Panc1 (cell line): Measurements from ENCODE around the gene PER2. TPM values are rescaled to one million over a fixed set of nuclear protein-coding genes. Genes with fewer than 3 reads are reported as not detected.

Source experiments
- ATAC-seq: fragments of 200-7000 bp; cut with Tn5 transposase; 2 replicates; pipeline ENCODE4 v1.9.1; 2020; ENCODE audit warnings: mild to moderate bottlenecking, moderate library complexity
- BruUV-seq: library from RNA; stranded (reverse); fragments of 400-500 nt; replicated peaks from 2 replicates; lab custom pipeline; 2021; lab: Mats Ljungman, UMichigan
- CTCF ChIA-PET: fragments of 300-600 bp; sonication (Branson Sonifier 250); formaldehyde crosslinking; loops from one replicate; lab custom pipeline; 2022; ENCODE audit warnings: antibody characterized with exemption; lab: Charles Lee
- POLR2A ChIA-PET: fragments of 300-600 bp; sonication (Branson Sonifier 250); formaldehyde crosslinking; loops from one replicate; lab custom pipeline; 2022; ENCODE audit warnings: antibody characterized with exemption; lab: Charles Lee
- DNase-seq: peaks from one replicate; pipeline ENCODE4 v3.0.0-alpha.2; 2010; ENCODE audit warnings: low read depth, low spot score
- H3K27ac ChIP-seq: 2 replicates; pipeline ENCODE4 v1.5.1; 2011; ENCODE audit warnings: mild to moderate bottlenecking, low read length, inconsistent platforms
- H3K27me3 ChIP-seq: fragments of 200-500 bp; sonication (Bioruptor generic); 2 replicates; pipeline ENCODE4 v1.6.0; 2014; ENCODE audit warnings: low read length, inconsistent platforms; ENCODE audit not compliant: control insufficient read depth, insufficient read depth
- H3K36me3 ChIP-seq: fragments of 200-500 bp; sonication (Bioruptor generic); 2 replicates; pipeline ENCODE4 v1.5.1; 2014; ENCODE audit warnings: inconsistent platforms, mild to moderate bottlenecking, low read length, moderate library complexity; ENCODE audit not compliant: control insufficient read depth, insufficient read depth
- H3K4me1 ChIP-seq: 2 replicates; pipeline ENCODE4 v1.5.1; 2011; ENCODE audit warnings: inconsistent platforms, mild to moderate bottlenecking, low read length, moderate library complexity; ENCODE audit not compliant: control insufficient read depth, insufficient read depth
- H3K4me3 ChIP-seq, 2 experiments: 2 replicates each; pipeline ENCODE4 v1.5.1; 2011 to 2012; ENCODE audit warnings: low read depth in 2 of 2, low read length in 2 of 2, mild to moderate bottlenecking in 2 of 2, inconsistent platforms in 1 of 2, moderate library complexity in 1 of 2
- H3K9me3 ChIP-seq: fragments of 200-500 bp; sonication (Bioruptor generic); 2 replicates; pipeline ENCODE4 v1.5.1; 2014; ENCODE audit warnings: low read depth, mild to moderate bottlenecking, inconsistent platforms, low read length, moderate library complexity; ENCODE audit not compliant: control insufficient read depth, insufficient read depth
- POLR2AphosphoS5 ChIP-seq: IDR thresholded peaks from 2 replicates; pipeline ENCODE4 v1.6.1; 2012; ENCODE audit warnings: mild to moderate bottlenecking, low read depth, low read length, moderate library complexity
- REST ChIP-seq, 2 experiments: IDR thresholded peaks; 2 replicates each; pipeline ENCODE4 v1.6.1; 2011 to 2012; ENCODE audit warnings: low read depth in 2 of 2, control low read depth in 1 of 2, low read length in 1 of 2, mild to moderate bottlenecking in 1 of 2, moderate library complexity in 1 of 2; ENCODE audit not compliant: insufficient read depth in 1 of 2
- SIN3A ChIP-seq: IDR thresholded peaks from 2 replicates; pipeline ENCODE4 v1.6.1; 2012; ENCODE audit warnings: low read depth, mild to moderate bottlenecking, low read length, moderate library complexity, borderline replicate concordance; ENCODE audit not compliant: insufficient read depth
- TCF7L2 ChIP-seq: IDR thresholded peaks from 2 replicates; pipeline ENCODE4 v1.6.1; 2011; ENCODE audit warnings: mild to moderate bottlenecking, low read depth, low read length, inconsistent platforms
- in situ Hi-C: cut with HindIII; loops from 2 replicates; pipeline ENCODE4 v1.10.0; 2016; ENCODE audit warnings: low sequenced_read_pairs, low pct_unique_long_range_greater_than_20kb
- intact Hi-C: fragments of 100-400 bp; cut with micrococcal nuclease; formaldehyde crosslinking; loops from one replicate; pipeline ENCODE4 v1.10.0; 2022; ENCODE audit not compliant: unreplicated experiment
- total RNA-seq: library from RNA; stranded (reverse); gene quantifications from one replicate; pipeline ENCODE4 v1.2.1, GENCODE V29; 2021; ENCODE audit not compliant: unreplicated experiment
- TF ChIP-seq, protein P1 (sequence below): fragments of 450-650 bp; IDR thresholded peaks from 2 replicates; pipeline ENCODE4 v1.5.1; 2017; ENCODE audit warnings: mild to moderate bottlenecking

Gene PER2
- total RNA-seq, 1 experiment from 2014 or later: 9.9 TPM

DNA sequence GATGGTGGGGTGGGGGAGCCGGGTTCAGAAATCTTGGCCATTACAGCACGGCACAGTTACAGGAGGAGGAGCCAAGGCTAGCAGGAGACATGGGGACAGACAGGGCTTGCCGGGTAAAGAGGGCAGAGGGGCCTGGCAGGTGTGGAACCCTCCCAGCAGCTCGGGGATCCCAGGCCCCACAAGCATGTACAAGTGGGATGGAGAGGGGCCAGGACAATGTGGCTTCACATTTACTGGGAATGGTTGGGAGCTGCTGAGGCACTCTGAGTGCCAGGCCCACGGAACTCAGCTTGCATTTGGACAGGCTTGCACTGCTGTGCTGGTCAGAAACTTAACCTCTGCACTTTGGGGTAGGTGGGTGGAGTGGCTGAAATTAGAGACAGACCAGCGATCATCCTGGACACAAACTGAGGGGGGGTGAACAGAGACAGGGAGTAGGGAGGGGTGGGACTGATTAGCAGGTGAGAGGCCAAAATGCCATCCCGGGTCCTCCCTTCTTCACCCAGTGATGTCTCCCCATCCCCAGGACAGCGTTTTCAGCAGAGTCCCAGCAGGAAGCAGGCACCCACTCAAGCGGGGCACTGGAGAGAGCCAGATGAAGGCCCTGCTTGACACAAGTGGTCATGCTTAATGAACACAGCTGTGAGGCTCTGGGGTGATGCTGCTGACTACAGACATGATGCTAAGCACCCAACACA, 9.6 kb downstream of the PER2 start:
- CTCF ChIA-PET: interaction anchor here (0.6 kb wide), 1 partner anchor 14 kb away, joined by 3 read pairs; no protein-coding TSS in a partner anchor
- ATAC-seq (no peak), DNase-seq (no peak)
- intact Hi-C loops: no loop called here
- BruUV-seq: no TSS peak
- Histone ChIP-seq H3K27me3 (no peaks in the 10 kb centered on the region), H3K4me3 (no peak overlapping the region), H3K4me1 (no peaks in the 10 kb centered on the region), H3K36me3 (no peaks in the 10 kb centered on the region), H3K9me3 (no peaks in the 10 kb centered on the region), H3K27ac (no peak overlapping the region)
- TF ChIP-seq POLR2AphosphoS5 (no peak), SIN3A (no peak), TCF7L2 (no peak), REST (IDR thresholded peaks at IDR 0.05; ENCODE audit: insufficient read depth in 1 of 2, low read depth in 2 of 2, low read length in 1 of 2) (no peak)
- TF ChIP-seq, protein P1, sequence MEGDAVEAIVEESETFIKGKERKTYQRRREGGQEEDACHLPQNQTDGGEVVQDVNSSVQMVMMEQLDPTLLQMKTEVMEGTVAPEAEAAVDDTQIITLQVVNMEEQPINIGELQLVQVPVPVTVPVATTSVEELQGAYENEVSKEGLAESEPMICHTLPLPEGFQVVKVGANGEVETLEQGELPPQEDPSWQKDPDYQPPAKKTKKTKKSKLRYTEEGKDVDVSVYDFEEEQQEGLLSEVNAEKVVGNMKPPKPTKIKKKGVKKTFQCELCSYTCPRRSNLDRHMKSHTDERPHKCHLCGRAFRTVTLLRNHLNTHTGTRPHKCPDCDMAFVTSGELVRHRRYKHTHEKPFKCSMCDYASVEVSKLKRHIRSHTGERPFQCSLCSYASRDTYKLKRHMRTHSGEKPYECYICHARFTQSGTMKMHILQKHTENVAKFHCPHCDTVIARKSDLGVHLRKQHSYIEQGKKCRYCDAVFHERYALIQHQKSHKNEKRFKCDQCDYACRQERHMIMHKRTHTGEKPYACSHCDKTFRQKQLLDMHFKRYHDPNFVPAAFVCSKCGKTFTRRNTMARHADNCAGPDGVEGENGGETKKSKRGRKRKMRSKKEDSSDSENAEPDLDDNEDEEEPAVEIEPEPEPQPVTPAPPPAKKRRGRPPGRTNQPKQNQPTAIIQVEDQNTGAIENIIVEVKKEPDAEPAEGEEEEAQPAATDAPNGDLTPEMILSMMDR: no peak
- in situ Hi-C loops: no loop called here
- POLR2A ChIA-PET: no interaction called here

GRCh38 chr2:238277695-238278094, 10.7 kb downstream of the PER2 start:
- intact Hi-C loops: no loop called here
- DNase-seq (no peak), ATAC-seq (no peak)
- in situ Hi-C loops: no loop called here
- TF ChIP-seq REST (IDR thresholded peaks at IDR 0.05; ENCODE audit: insufficient read depth in 1 of 2, low read depth in 2 of 2, low read length in 1 of 2) (no peak), SIN3A (no peak), POLR2AphosphoS5 (no peak), TCF7L2 (no peak)
- TF ChIP-seq, protein P1: no peak
- no peak overlapping the region for H3K4me3 ChIP-seq
- H3K36me3 ChIP-seq: no peaks in the 10 kb centered on the region
- BruUV-seq: no TSS peak
- no peaks in the 10 kb centered on the region for H3K4me1 ChIP-seq
- CTCF ChIA-PET: no interaction called here
- H3K27me3 ChIP-seq: no peaks in the 10 kb centered on the region
- POLR2A ChIA-PET: no interaction called here
- H3K27ac ChIP-seq: no peak overlapping the region
- no peaks in the 10 kb centered on the region for H3K9me3 ChIP-seq
